ENCODE data around the gene ANKRD37.
A peak's percentile ranks its signal among the peaks of the same experiment; 100 is the strongest.

The ANKRD37 gene

DNA sequence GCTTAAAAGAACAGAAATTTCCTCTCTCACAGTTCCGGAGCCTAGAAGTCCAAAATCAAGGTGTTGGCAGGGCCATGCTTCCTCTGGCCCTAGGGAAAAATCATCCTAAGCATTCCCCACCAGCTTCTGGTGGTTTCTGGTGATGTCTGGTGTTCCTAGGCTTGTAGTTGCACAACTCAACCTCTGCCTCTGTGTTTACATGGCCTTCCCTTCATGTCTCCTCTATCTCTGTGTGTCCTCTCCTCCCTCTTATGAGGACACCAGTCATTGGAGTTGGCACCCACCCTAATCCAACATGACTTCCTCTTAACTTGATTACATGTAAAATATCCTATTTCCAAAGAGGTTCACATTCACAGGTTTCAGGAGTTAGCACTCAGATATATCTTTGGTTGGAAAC is 16.3 kb upstream of the ANKRD37 start:
- no peak for DNase-seq

DNA sequence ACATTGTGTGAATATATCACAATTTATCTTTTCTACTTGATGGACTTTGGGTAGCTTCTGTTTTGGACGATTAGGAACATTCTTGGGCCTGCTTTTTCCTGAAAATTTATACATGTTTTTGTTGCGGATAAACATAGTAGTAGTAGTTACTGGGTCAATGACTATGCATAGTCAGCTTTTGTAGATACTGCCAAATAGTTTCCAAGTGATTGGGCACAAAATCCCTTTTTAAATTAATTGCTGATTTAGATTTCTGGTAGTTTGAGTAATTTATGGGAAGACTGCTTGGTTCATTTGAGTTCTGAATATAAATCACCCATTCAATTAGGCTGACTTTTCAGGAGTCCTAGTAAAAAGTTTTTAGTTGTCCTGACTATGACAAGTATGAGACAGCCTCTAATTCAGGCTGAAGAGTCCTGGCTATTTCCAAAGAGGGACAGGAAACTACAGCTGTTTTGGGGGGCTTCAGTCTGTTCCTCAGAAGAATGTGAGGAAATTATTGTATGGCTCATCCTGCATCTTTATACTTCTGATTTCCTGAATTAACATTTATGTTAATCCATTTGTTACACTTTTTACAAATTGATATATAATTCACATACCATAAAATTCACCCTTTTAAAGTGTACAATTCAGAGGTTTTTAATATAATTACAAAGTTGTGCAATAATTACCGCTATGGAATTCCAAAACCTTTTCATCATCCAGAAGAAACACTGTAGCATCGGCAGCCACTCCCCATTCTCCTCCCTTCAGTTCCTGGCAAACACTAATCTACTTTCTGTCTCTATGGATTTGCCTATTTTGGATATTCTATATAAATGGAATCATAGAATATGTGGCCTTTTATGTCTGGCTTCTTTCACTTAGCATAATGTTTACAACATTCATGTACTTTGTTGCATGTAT is 15.1 kb upstream of the ANKRD37 start:
- no peak for DNase-seq

DNA sequence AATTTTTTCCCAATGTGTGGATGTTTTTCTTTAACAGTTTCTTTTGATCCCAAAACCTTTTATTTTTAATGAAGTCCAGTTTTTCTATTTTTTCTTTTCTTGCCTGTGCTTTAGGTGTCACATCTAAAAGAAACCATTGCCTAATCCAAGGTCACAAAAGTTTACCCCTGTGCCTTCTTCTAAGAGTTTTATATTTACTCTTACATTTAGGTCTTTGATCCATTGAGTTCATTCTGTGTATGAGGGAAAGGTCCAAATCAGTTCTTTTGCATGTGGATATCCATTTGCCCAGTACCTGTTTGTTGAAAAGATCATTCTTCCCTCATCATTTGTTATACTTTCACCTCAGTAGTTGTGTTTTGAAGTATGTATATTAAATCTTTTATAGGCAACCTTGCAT is 13.9 kb upstream of the ANKRD37 start:
- no peak for DNase-seq

DNA sequence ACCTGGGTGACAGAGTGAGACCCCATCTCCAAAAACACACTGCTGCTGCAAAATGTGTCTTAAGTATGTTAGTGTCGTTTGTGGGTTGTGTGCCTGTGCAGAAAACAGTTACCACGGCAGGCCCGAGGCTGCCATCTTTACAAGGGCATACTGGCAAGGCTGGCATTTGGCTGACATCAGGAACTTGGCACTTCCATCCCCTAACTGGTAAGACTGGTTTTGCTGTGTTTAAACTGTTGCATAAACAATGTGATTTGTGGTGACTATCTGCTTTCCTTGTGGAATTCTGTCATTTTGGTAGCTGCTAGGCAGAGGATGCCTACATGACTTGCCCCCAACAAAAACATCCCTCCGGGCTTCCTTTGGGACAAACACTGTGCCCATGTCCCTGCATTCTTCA is 13.2 kb upstream of the ANKRD37 start:
- DNase-seq: no peak

DNA sequence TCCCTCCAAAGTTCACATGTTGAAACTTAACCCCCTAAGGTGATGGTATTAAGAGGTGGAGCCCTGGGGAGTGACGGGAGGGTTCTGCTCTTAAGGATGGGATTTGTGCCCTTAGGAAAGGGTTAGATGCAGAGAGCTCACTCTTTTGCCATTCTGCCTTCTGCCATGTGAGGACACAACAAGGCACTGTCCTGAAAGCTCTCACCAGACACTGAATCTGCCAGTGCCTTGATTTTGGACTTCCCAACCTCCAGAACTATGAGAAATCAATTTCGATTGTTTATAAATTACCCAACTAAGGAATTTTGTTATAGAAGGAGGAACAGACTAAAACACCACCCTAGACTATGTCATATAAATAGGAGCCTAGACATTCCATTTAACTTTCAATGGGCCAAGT is 12.6 kb upstream of the ANKRD37 start:
- no peak for DNase-seq

DNA sequence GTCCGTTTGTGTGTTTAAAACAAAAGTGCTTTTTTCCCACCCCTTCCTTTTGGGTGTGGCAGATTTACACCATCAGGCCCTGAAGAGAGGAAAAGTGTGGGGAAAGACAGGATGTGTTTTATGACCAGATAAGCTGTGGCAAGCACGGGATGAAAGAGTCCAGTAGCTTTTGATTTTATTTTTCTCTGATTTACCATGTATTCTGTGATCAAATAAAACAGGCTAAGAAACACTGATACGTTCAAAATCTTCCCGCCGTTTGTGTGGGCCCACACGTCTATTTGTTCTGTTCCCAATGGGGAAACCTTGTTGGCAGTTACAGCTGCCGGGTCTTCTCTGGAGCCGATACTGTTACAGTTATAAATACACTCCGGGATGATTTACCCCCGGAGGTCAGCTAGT is 11.7 kb upstream of the ANKRD37 start:
- DNase-seq: peak in 1 of 2 experiments; percentile 1

DNA sequence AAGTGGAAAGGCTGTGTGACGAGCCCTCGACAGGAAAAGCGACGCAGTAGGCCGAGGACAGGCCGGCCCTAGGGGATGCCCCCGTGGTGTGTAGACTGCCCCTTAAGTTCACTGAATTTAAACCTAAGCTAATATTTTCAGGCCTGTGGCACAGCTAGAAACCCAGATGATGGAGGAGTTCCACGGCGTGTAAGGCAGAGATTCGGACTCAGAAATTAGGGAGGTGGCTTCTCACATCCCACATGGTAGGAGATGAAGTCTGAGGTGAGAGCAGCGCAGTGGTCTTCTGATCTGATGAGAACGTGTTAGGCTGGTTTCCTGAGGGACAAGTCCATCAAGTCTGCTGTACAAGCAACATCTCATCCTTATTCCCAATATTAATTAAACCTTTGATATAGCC is 8.7 kb upstream of the ANKRD37 start:
- DNase-seq: no peak

DNA sequence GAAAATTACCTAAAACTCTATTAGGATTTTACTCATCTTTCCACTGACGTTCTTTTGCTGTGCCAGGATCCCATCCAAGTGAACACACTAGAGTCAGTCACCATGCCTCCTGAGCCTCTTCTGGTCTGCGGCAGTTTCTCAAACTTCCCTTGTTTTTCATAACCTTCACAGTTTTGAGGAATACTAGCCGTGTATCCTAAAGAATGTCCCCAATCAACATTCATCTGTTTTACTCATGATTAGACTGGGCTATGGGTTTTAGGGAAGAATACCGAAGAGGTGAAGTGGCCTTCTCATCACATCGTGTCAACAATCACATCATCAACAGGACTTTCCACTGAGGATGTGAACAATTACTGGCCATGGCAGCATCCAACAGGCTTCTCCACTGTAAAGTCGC is 5.7 kb upstream of the ANKRD37 start:
- DNase-seq: no peak

DNA sequence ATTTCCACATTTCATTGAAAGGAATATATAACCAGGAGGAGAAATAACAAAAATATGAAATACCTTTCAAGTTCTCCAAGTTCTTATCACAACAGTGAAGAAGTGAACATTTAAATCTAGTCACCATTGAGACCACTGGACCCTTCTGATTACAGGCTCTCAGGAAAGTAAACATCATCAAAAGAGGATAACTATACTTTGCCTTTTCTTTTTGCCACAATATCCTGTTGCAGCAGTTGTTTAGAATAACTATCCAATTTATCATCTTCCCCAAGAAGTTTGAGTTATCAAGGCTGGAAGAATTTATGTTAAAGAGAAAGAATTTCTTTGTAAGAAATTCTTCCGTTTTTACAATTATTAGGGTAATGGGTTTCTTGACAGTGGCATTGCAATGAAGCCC is 4.5 kb upstream of the ANKRD37 start:
- no peak for DNase-seq

DNA sequence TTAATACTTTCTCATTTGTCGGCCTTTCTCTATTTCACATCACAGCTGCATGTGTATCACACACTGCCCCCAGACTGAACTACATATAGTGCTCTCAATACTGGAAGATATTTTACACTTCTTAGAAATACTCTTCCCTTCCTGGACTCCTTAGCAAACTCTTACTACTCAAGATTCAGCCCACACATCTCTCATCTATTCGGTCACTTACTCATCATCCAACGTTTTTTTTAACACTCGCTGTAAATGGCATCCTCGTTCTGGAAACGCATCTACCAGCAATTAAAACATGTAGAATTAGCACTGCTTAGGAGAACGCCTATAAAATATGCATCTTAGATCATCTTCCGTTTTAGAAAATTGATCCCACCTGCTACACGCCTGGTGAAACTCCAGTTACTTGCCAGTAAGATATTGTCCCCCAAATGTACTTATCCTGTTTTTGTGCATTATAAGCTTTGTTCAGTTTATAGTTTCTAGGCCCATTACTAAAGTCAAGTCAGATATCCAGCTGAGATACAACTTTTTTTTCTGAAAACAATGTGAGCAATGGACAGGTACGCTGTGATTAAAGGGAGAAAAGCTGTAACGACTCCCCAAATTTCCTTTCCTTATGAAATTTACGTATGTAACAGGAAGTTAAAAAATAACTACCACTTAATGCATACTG is 1.9 kb upstream of the ANKRD37 start:
- DNase-seq: no peak

DNA sequence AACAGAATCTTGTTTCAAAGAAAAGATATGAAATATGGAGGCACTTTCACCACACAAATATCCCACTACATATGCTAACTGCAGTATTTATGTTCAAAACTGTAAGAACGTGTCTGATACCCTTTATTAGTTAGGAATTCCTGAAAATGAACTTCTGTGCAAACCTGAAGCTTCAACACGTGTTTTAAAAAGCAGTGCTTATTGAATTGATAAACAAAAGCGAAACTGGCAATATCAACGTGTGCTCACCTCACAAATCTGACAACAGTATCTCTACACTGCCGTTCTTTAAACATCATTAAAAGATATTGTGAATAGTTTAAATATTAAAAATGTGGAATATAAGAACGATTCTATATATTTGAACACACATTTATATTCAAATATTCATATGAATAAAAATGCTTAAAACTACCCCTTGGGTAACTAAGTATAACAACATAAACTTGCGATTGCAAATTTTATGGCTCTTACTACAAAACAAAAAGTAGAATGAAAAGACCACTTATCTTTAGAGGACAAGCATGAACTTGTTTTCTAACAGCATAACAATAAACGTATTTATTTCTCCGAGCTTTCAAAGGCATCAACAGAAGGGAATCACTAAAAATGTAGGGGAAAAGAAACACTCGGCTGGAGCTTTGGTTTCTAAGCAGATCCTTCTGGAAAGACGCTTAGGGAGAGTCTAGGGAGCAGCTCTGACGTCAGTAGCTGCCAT is 1.2 kb upstream of the ANKRD37 start, which contains the start of gene LRP2BP:
Gene LRP2BP, minus strand, starts transcription at position 687 of the 718 bp plus-strand sequence. CDS start 17,738 bp downstream, outside the sequence.
- no peak for DNase-seq

DNA sequence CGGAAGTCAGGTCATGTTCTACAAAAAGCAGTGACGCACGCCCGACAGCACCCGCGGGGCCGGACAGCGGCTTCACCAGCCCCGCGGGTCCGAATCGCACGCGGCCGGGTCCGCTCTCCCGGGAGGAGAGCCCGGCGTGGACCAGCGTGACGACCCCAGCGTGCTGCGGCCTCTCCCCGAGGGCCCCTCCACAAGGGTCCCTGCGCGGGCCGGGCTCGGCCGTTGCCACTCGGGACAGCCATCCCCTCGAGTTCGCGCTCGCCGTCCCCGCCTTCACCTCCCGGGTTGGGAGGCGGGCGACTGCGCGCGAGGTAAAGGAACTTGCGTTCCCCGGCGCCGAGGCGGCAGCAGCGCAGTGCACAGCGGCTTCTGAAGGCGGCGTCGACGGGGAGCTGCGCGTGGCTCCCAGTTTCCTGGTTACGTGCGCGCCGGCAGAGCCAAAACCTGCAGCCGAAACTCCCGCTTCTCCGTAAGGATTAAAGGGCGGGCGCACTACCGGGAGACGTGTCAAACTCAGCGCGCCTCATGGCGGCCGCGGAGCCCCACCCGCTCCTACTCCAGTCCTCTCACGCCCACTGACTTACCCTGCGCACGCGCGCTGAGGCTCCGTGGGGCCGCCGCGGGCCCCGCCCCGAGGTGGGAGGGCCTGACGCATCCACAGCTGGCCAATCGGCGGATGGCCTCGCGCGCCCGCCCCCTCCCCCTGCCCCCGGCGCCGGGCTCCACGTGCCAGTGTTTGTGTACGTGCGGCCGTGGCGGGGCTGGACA is 501 bp upstream of the ANKRD37 start:
- peak; percentile 60 to 82 for DNase-seq

DNA sequence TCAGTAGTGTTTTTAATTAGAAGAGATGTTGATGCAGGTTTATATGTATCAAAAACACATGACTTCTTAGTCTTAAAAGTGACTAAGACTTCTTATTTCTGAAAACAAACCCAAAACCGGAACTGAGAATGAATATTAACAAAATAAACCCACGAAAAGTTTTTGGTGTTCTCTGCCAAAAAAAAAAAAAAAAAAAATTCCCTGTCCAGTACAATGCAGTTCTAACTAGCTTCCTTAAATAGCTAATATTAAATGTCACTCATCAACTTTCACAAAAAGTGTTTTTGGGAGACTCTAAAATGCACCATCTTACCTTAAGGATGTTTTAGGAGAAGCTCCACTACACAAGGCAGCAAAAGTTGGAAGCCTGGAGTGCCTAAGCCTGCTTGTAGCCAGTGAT is 2.0 kb downstream of the ANKRD37 start:
- no peak for DNase-seq

DNA sequence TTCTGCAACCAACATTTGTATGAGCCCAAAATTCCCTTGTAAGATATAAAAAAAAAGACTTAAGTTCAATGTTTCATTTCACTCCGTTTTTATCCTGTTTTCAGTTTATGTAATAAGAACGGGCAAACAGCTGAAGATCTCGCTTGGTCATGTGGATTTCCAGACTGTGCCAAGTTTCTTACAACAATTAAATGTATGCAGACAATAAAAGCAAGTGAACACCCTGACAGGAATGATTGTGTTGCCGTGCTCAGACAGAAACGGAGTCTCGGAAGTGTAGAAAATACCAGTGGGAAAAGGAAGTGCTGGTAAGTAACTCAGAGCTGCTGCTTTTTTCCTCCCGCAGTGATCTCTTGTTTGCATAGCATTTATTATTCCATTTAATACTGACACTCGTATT is 2.8 kb downstream of the ANKRD37 start:
- no peak for DNase-seq

DNA sequence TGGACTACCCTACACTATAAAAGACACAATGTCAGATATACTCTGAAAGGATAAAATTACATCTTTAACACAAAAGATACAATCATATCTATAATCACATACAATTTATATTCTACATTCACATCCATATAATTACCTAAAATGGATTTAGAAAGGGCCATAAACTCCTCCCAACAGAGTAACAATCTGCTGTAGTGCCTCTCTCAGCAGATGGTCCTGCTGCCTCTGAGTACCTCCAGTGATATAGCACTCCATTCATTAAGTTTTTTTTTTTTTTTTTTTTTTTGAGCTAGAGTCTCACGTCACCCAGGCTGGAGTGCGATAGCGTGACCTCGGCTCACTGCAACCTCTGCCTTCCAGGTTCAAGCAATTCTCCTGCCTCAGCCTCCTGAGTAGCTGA is 7.4 kb downstream of the ANKRD37 start:
- no peak for DNase-seq

DNA sequence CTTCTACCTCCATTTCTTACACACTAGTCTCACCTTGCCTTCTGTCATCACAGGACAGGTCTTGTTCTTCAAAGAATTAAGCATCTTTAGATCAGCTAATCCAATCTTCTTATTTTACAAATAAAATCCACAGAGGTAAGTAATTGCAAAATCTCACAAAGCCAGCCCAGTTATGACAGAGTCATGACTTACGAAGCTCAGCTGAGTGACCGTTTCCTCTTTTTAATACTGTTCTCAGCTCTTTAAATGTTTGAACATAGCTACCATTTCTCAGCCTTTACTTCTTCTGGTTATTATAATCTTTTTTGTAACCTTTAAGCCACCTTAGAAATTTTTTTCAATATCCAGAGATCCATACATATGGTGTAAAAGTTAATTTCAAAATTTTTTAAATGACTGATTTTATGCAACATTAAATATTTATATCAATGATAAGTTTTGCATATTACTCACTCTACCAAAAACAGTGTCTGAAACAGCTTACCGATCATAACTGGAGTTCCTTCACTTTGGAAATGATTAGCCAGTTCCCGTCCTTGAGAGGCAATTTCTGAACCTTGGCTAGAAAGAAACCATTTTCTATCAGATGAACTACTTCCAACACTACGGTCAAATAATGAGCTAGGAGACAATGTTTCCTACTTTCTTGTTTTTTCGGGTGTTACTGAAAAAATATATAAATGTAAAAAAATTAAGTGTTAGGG is 8.8 kb downstream of the ANKRD37 start:
- DNase-seq: no peak

DNA sequence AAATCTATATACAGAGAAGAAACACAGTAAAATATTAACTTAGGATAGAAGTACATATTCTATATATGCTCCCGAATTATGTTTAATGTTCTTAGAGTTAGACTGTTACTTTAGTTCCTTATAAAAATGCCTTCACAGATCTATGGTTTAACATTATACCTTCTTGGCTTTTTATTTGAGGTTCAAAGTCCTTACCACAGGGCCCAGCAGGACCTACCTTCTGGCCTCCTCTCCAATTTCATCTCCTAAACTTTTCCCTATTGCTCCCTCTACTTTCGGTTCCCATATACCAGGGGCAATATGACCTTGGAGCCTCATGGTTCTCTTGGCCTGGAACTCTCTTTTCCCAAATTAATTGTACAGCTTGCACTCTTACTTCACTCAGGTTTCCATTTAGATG is 11.8 kb downstream of the ANKRD37 start:
- no peak for DNase-seq

DNA sequence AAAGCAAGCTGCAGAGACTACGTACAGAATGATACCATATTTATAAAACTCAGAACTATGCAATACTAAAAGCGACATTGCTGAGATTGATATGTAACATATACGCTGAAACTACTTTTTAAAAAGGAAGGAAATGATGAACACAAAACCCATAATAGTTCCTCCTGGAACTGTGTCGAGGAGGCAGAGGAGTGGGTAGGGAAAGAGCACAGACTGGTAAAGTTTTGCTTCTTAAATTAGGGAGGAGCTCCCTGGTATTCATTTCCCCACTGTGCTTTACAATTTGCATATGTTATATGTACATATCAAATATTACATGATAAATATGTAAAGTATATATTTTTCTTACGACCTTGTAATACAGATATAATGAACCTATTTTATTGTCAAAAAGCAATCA is 15.2 kb downstream of the ANKRD37 start:
- DNase-seq: no peak

DNA sequence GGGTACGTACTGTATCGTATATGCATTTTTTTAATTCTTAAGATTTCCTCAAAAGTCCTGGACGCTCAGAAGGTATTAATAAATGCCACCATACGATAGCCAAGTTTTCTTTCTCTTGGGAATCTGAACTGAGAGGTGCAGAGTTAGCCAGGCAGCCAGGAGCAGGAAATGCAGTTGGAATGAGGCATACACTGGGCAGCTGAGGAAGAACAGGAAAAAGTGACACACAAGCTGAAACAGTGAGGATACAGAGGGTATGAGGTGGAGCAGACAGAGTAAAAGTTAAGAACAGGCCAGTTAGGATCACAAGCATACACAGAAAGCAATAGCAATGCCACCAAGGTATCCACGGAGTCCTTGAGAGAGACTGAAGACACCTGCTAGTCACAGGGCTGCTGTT is 15.8 kb downstream of the ANKRD37 start:
- no peak for DNase-seq

DNA sequence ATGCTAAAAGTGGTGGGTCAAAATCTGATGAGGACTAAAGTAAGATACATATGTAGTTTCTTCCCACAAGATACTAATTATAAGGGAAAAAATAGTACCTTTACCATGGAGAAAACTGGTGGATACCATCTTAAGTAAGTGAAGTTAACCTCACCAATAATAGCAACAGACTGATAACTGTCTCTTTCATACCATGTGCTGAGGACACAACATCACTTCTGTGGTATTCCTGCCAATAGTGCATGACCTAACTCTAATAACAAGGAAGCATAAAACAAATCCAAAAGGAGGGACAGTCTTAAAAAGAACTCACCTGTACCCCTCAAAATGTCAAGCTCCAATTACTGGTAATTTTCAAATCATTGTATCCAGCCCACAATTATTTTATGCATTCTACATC is 20.3 kb downstream of the ANKRD37 start:
- no peak for DNase-seq

DNA sequence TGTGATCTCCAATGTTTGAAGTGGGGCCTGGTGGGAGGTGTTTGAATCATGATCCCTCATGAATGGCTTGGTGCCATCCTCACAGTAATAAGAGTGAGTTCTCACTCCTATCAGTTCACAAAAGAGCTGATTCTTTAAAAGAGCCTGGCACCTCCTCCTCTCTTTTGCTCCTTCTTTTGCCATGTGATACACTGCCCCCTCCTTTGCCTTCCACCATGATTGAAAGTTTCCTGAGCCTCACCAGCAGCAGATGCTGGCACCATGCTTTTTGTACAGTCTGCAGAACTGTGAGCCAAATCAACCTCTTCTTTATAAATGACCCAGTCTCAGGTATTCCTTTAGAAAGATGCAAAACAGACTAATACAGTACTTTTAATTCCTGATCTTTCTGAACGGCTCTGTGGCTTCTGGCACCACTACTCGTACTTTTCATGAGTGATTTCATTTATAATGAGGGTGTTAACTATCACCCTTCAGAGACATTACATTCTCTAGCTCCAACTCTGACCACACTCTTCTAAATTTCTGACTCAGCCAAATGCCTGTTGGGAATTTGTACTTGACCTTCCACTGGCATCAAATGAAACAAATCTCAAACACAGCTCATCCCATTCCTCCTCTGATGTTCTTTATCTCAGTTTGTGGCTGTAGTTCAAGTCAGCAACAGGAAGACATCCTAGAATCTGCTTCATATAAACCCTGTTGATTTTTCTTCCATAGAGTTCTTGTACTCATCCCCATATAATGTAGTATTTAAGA is 24.9 kb downstream of the ANKRD37 start:
- DNase-seq: no peak
